ENCODE measurements around the gene SOCS7.
A peak's percentile ranks its signal among the peaks of the same experiment; 100 is the strongest.
"Not testable (repeated sequence)": the region's sequence is repeated elsewhere in the genome, so short reads cannot be mapped to it uniquely, and the experiment has no call there.

Gene SOCS7

DNA sequence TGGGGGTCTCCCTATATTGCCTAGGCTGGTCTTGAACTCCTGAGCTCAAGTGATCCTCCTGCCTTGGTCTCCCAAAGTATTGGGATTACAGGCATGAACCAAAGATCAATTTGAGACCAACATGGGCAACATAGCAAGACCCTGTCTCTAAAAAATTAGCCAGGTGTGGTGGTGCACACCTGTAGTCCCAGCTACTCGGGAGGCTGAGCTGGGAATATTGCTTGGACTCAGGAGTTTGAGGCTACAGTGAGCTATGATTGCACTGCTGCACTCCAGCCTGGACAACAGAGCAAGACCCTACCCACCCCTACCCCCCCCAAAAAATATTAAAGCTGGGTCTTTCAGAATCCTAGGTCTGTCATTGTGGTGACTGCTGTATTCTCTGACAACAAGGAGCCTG is 85.7 kb downstream of the SOCS7 start:
- H3K27me3 ChIP-seq (replicated peaks; ENCODE audit: control insufficient read depth, insufficient read depth, low read length, poor library complexity, severe bottlenecking); DNase-seq; H3K36me3 ChIP-seq (ENCODE audit: control insufficient read depth, insufficient read depth, low read length); H3K9me3 ChIP-seq (ENCODE audit: control insufficient read depth, low read length); H3K4me3 ChIP-seq (ENCODE audit: insufficient read depth, low read depth, low read length, poor library complexity, severe bottlenecking); H3K27ac ChIP-seq (ENCODE audit: insufficient read depth, low read length, poor library complexity, severe bottlenecking); H3K4me1 ChIP-seq (ENCODE audit: control insufficient read depth, insufficient read depth, low read length, poor library complexity, severe bottlenecking): not testable (repeated sequence)

- no peaks in the 10 kb centered on the region for H3K9me3 ChIP-seq (ENCODE audit: control insufficient read depth, low read length)
- H3K4me3 ChIP-seq (ENCODE audit: insufficient read depth, low read depth, low read length, poor library complexity, severe bottlenecking) = no peak overlapping the region
- H3K36me3 ChIP-seq (ENCODE audit: control insufficient read depth, insufficient read depth, low read length) = no peaks in the 10 kb centered on the region
- H3K27ac ChIP-seq (ENCODE audit: insufficient read depth, low read length, poor library complexity, severe bottlenecking) = no peak overlapping the region
- H3K4me1 ChIP-seq (ENCODE audit: control insufficient read depth, insufficient read depth, low read length, poor library complexity, severe bottlenecking) = peaks cover 4% of the 10 kb centered on the region
- H3K27me3 ChIP-seq (replicated peaks; ENCODE audit: control insufficient read depth, insufficient read depth, low read length, poor library complexity, severe bottlenecking) = peaks cover 3% of the 10 kb centered on the region
- no peak for DNase-seq
Observed at GRCh38 chr17:38439436-38439835, 87.8 kb downstream of the SOCS7 start.

GRCh38 chr17:38440614-38441397 is 89.2 kb downstream of the SOCS7 start:
- no peak overlapping the region for H3K27ac ChIP-seq (ENCODE audit: insufficient read depth, low read length, poor library complexity, severe bottlenecking)
- H3K27me3 ChIP-seq (replicated peaks; ENCODE audit: control insufficient read depth, insufficient read depth, low read length, poor library complexity, severe bottlenecking) = peaks cover 4% of the 10 kb centered on the region
- no peaks in the 10 kb centered on the region for H3K9me3 ChIP-seq (ENCODE audit: control insufficient read depth, low read length)
- DNase-seq = no peak
- peaks cover 4% of the 10 kb centered on the region for H3K4me1 ChIP-seq (ENCODE audit: control insufficient read depth, insufficient read depth, low read length, poor library complexity, severe bottlenecking)
- no peaks in the 10 kb centered on the region for H3K36me3 ChIP-seq (ENCODE audit: control insufficient read depth, insufficient read depth, low read length)
- H3K4me3 ChIP-seq (ENCODE audit: insufficient read depth, low read depth, low read length, poor library complexity, severe bottlenecking) = no peak overlapping the region

- Histone ChIP-seq H3K4me3 (ENCODE audit: insufficient read depth, low read depth, low read length, poor library complexity, severe bottlenecking) (no peak overlapping the region), H3K27ac (ENCODE audit: insufficient read depth, low read length, poor library complexity, severe bottlenecking) (no peak overlapping the region)
Observed at GRCh38 chr17:38441429-38442061, 89.9 kb downstream of the SOCS7 start.

DNA sequence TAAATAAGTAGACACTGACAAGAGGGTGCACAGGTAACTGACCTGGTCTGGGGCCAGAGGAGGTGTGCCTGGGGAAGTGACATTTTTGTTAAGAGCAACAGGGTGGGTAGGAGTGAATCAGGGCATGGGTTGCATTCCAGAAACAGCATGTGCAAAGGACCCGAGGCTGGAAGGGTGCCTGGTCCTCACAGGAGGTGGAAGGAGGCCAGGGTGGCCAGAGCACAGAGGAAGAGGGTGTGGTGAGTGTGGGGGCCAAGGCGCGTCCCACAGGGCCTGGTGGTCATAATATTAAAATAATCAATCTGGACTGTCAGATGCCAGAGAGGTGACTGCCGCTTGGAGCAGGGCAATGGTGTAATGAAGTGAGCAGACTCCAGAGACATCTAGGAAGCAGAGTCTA is 90.9 kb downstream of the SOCS7 start:
- Histone ChIP-seq H3K27me3 (replicated peaks; ENCODE audit: control insufficient read depth, insufficient read depth, low read length, poor library complexity, severe bottlenecking) (peaks cover 9% of the 10 kb centered on the region), H3K4me3 (ENCODE audit: insufficient read depth, low read depth, low read length, poor library complexity, severe bottlenecking) (no peak overlapping the region), H3K36me3 (ENCODE audit: control insufficient read depth, insufficient read depth, low read length) (no peaks in the 10 kb centered on the region), H3K9me3 (ENCODE audit: control insufficient read depth, low read length) (no peaks in the 10 kb centered on the region), H3K27ac (ENCODE audit: insufficient read depth, low read length, poor library complexity, severe bottlenecking) (no peak overlapping the region), H3K4me1 (ENCODE audit: control insufficient read depth, insufficient read depth, low read length, poor library complexity, severe bottlenecking) (peaks cover 4% of the 10 kb centered on the region)
- no peak for DNase-seq

More at GRCh38 chr17:38441429-38442061, 89.9 kb downstream of the SOCS7 start:
- peaks cover 4% of the 10 kb centered on the region for H3K4me1 ChIP-seq (ENCODE audit: control insufficient read depth, insufficient read depth, low read length, poor library complexity, severe bottlenecking)
- no peak for DNase-seq
- H3K9me3 ChIP-seq (ENCODE audit: control insufficient read depth, low read length) = no peaks in the 10 kb centered on the region
- H3K27me3 ChIP-seq (replicated peaks; ENCODE audit: control insufficient read depth, insufficient read depth, low read length, poor library complexity, severe bottlenecking) = peaks cover 4% of the 10 kb centered on the region
- no peaks in the 10 kb centered on the region for H3K36me3 ChIP-seq (ENCODE audit: control insufficient read depth, insufficient read depth, low read length)

DNA sequence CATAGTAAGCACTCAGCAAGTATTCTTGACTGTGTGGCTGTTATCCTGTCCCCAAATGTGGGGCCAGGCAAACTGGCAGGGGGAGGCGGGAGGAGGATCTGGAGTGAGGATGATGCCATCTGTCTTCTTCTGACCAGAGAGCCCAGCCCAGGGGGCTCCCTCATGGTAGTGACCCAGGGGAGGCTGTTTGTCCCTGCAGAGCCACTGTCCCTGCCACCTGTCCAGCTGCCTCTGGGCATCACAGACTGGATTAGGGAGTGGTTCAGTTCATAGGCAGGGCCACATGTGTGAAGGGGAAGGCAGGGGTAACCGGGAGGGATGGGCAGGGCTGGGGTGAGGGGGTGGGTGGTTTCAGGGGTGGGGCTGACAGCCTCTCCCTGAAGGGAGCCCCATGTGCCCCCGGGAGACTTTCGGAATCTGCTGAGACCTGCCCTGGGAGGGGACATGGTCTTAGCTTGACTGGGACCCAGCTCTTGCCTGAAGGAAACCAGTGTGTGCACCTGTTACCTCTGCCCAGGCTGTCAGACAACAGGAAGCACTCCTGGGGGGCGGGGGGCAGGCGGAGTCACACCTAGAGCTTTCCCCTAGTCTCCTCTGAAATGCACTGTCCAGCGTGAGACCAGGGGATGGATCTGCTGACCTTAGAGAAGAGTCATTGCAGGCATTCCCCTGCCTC is 91.8 kb downstream of the SOCS7 start:
- Histone ChIP-seq H3K4me1 (ENCODE audit: control insufficient read depth, insufficient read depth, low read length, poor library complexity, severe bottlenecking) (peaks cover 4% of the 10 kb centered on the region), H3K9me3 (ENCODE audit: control insufficient read depth, low read length) (no peaks in the 10 kb centered on the region), H3K27me3 (replicated peaks; ENCODE audit: control insufficient read depth, insufficient read depth, low read length, poor library complexity, severe bottlenecking) (peaks cover 9% of the 10 kb centered on the region), H3K36me3 (ENCODE audit: control insufficient read depth, insufficient read depth, low read length) (no peaks in the 10 kb centered on the region), H3K27ac (ENCODE audit: insufficient read depth, low read length, poor library complexity, severe bottlenecking) (no peak overlapping the region), H3K4me3 (ENCODE audit: insufficient read depth, low read depth, low read length, poor library complexity, severe bottlenecking) (no peak overlapping the region)
- DNase-seq = no peak

DNA sequence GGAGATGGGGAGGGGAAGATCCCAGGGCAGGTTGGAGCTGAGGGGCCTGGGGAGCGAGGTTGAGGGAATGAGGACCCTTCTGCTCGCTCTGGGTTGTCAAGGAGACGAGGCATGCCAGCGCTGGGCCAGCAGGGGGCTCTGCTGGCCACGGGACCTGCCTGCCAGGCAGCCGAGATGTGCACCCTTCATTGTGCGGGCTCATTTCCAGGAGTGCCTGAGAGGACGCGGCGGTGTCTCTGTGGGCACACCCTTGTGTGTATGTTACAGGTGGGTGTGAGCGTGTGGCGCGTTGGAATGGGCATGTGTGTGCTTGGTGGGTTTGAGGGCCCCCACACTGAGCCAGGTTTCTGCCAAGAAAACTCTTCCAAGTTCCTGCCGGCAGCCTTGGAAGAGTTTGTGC is 92.5 kb downstream of the SOCS7 start:
- H3K4me3 ChIP-seq (ENCODE audit: insufficient read depth, low read depth, low read length, poor library complexity, severe bottlenecking) = no peak overlapping the region
- DNase-seq = peak in 2 of 3 donors; percentile 18 to 22
- H3K9me3 ChIP-seq (ENCODE audit: control insufficient read depth, low read length) = no peaks in the 10 kb centered on the region
- peaks cover 4% of the 10 kb centered on the region for H3K4me1 ChIP-seq (ENCODE audit: control insufficient read depth, insufficient read depth, low read length, poor library complexity, severe bottlenecking)
- peaks cover 10% of the 10 kb centered on the region for H3K27me3 ChIP-seq (replicated peaks; ENCODE audit: control insufficient read depth, insufficient read depth, low read length, poor library complexity, severe bottlenecking)
- no peaks in the 10 kb centered on the region for H3K36me3 ChIP-seq (ENCODE audit: control insufficient read depth, insufficient read depth, low read length)
- no peak overlapping the region for H3K27ac ChIP-seq (ENCODE audit: insufficient read depth, low read length, poor library complexity, severe bottlenecking)

DNA sequence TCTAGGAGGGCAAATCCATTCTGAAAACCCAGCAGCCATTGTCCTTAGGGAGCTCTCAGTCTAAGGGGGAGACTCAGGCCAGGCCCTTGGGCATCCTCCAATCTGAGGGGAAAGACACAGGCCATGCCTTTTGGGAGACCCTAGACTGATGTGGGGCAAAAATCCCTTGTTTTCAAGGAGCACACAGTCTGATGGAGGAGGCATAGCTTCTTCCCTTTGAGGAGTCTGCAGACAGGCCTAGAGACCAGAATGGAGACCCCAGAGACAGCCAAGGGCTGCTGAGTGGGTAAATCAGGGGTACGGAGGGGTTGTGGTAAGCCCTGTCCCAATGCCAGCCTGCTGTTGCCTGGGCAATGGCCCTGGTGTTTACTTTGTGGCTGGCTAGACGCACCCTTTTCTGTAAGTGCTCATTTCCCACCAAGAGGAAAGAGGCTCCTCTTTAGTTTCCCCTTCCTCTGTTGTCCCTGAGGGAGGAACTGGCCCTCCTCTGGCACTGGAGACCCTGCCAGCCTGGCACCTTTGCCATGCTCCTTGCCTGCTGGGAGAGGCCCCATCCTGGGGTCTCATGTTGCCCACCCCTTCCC is 96.0 kb downstream of the SOCS7 start:
- Histone ChIP-seq H3K4me3 (ENCODE audit: insufficient read depth, low read depth, low read length, poor library complexity, severe bottlenecking) (no peak overlapping the region), H3K36me3 (ENCODE audit: control insufficient read depth, insufficient read depth, low read length) (no peaks in the 10 kb centered on the region), H3K27me3 (replicated peaks; ENCODE audit: control insufficient read depth, insufficient read depth, low read length, poor library complexity, severe bottlenecking) (peaks cover 13% of the 10 kb centered on the region), H3K4me1 (ENCODE audit: control insufficient read depth, insufficient read depth, low read length, poor library complexity, severe bottlenecking) (peaks cover 4% of the 10 kb centered on the region), H3K27ac (ENCODE audit: insufficient read depth, low read length, poor library complexity, severe bottlenecking) (no peak overlapping the region), H3K9me3 (ENCODE audit: control insufficient read depth, low read length) (no peaks in the 10 kb centered on the region)
- DNase-seq = no peak

DNA sequence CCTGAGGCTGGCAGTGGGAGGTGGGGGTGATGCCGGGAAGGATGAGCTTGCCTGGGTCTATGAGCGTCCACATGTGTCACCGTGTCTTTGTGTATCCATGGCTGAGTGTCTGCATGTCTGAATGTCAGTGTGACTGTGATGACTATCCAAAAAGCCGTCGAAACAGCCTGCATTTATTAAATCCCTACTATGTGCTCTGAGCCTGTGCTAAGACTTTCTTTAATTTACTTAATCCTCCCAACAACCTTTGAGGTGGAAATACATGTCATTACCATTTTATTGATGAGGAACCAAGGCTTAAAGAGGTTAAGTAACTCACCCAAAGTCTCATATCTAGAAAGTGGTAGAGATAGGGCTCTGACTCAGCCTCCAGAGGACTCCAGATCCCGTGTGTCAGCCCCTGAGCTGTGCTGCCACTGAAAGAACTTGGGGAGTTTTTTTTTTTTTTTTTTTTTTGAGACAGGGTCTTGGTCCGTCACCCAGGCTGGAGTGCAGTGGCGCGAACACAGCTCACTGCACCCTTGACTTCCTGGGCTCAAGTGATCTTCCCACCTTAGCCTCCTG is 96.6 kb downstream of the SOCS7 start:
- H3K4me3 ChIP-seq (ENCODE audit: insufficient read depth, low read depth, low read length, poor library complexity, severe bottlenecking) = no peak overlapping the region
- no peak for DNase-seq
- H3K27ac ChIP-seq (ENCODE audit: insufficient read depth, low read length, poor library complexity, severe bottlenecking) = no peak overlapping the region
- H3K9me3 ChIP-seq (ENCODE audit: control insufficient read depth, low read length) = no peaks in the 10 kb centered on the region
- no peaks in the 10 kb centered on the region for H3K36me3 ChIP-seq (ENCODE audit: control insufficient read depth, insufficient read depth, low read length)
- peaks cover 13% of the 10 kb centered on the region for H3K27me3 ChIP-seq (replicated peaks; ENCODE audit: control insufficient read depth, insufficient read depth, low read length, poor library complexity, severe bottlenecking)
- peaks cover 4% of the 10 kb centered on the region for H3K4me1 ChIP-seq (ENCODE audit: control insufficient read depth, insufficient read depth, low read length, poor library complexity, severe bottlenecking)
